RKO (cell line): ENCODE data around the gene MRPL38.
"Not testable (repeated sequence)": the region's sequence is repeated elsewhere in the genome, so short reads cannot be mapped to it uniquely, and the experiment has no call there.

Source experiments
- DNase-seq: peaks from one replicate; pipeline ENCODE4 v3.0.0-alpha.2; 2016; ENCODE audit warnings: low spot score

Gene MRPL38

DNA sequence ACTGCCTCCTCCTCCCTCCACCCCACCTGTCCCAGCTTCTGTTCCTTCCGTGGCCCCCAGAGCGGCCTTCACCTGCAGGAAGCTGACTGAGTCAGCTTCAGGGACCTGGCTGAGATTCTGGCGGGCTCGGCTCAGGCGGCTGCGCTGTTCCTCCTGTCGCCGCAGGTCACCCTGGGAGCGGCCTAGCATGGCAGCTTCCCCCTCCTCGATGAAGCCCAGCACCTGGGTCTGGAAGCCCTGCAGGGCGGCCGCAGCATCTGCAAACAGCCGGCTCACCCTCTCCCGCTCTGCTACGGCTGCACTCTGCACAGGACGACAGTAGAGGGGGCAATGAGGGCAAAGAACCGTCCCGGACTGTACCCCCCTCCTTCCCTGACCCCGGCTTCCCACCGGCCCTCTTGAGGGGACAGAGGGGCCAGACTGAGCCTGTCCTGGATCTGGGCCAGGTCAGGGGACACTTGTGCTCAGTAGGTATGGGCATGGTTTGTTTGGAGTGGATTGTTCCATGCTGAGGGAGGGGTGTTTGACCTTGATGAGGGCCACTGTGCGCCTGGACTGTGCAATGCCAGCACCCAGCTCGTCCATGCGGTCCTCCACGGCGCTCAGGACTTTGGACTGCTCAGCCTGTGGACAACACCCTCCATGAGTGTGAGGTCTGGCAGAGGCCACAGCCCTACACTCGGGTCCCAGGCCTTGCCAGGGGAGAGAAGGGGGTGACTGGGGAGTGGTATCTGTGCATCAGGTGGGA, 28.3 kb downstream of the MRPL38 start:
- no peak for DNase-seq

DNA sequence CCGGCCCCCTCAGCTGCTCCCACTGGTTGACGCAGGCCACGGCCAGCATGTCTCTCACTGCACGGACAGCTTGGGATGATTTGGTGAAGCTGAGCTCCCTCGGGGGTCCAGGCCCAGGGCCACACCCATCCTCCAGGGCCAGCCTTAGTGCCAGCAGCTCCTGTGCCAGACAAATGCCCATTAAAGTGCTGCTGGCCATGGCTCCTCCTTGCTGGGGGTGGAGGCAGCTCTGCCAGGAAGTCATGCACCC, 28.8 kb downstream of the MRPL38 start:
- DNase-seq, result no peak

DNA sequence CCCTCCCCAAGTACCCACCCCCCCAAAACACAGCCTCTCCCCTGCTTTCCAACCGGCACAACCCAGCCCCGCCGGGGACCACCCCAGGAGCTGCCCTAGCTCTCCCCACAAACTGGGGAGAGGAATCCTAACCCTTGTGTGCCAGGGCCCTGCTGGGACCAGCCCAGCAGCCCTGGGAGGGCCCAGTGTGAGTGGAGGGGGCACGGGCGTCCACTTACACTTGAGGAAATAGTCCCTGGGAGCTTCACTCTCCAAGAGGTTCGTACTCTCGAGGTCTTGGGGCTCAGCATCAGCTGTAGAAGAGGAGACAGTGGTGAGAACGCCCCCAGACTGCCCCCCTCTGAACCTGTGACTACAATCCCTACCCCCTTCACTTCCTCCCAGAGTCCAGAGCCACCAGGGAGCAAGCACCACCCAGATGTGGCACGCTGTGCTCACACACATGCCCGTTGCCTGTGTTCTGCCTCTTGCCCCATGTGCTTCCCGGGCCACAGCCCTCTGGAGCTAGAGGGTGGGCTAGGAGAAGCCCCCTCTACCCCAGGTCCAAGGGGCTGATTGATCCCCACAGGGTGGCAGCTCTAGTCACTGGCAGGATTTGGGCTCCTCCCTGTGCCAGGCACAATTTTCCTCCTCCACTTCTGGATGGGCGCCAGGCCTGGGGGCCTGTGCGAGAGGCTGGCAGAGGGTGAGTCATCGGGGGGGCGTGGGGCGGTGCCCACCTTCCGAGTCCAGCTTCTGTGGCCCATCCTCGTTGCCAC, 29.3 kb downstream of the MRPL38 start:
- DNase-seq, result no peak

DNA sequence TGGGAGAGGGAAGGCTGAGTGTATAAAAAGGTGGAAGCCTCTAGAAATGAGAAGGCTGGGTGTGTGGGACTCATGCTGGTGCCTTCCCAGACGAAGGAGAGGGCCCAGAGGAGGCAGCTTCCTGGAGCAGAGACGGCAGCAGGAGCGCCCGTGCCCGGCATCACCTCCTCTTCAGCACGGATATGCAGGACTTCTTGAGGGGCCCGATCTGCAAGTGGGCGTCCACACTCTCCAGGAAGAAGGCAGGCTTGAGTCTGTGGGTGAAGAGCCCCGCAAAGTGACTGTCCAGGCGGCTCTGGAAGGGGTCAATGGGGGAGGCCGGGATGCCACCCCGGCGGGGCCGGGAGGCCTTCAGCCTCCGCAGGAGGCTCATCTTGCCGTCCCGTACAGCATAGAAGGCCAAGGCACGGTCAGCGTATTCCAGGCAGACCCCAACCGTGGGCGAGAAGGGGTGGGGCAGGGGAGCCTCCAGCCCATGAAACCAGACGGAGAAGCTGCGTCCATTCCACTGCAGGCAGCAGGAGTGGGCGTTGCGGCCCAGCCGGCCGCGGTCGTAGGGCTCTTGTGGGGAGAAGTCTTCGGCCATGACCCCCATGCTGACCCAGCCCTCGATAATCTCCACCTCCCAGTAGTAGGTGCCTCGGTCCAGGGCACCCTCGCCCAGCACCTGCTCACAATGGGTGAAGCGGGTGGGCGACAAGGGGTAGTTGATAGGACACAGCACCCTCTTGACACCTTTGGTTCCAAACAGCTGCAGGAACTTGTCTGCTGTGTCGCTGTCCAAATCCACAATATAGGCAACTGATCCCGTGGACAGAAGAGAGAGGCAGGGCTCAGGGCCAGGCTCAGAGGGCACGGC, 30.1 kb downstream of the MRPL38 start:
- no peak for DNase-seq

DNA sequence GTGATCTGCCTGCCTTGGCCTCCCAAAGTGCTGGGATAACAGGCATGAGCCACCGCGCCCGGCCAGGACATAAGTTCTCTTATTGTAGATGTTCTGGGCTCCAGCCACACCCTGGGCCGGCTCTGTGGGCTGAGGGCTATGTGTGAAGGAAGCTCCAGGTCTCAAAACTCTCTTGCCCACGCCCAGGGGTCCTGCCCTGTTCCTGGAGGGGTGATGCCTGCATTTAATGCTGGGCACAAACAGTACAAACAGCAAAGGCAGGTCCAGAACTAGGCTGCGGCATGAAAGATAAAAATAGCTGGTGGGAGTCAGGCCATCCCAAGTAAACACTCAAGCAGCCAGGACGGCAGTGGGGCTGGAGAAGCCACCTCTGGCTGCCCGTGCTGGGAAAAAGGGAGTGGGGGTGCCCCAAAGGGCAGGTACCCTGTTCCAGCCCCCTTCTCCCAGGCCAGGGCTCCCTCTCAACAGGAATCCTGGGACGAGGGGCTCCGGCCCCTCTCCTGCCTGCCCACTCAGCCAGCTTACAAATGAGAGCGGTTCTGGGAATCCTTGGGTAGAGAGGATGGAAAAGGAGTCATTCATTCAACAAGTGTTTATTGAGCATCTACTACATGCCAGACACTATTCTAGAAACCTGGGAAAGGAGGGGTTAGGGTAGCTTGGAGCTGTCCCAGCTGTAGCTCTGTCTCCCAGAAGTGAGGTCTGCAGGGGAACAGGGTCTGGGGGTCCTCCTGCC, 30.9 kb downstream of the MRPL38 start:
- no peak for DNase-seq

DNA sequence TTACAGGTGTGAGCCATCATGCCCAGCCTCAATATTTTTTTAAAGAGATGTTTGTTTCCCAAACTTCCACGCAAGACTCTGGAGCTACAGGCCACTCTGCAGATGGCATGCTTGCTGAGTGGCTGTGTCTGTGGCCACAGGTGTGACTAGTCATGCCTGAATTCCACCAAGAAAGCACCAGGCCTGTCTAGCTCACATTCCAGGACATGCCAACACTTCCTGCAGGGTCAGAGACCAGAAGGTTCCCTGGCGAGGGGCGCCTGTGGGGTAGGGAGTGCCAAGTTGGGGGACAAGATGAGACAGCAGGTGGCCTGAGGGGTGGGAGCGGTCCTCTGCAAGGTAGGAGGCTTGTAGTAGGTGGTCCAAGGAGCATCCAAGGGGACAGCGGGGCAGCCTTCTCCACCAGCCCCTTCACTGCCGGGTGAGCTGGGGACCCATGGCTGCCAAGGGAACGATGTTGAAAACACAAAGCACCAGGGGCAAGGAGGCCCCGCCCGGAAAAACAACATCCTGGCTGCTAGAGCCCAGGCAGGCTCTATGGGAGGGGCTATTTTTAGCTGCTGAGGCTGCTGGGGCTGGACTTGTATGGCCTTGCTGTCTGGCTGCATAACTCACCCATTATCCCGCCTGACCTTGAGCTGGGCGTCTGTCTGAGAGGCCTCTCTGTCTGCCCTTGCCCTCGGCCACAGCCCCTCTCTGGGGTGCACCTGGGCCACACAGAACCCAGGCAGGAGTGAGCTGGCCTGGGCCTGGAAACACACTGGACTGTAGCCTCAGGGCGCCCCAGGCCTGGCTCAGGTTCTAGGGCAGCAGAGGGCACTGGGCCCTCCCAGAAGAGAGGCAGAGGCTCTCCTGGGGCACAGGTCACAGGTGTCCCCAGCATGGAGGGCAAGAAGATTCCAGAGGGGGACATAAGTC, 32.0 kb downstream of the MRPL38 start:
- peak; percentile 26 for DNase-seq

DNA sequence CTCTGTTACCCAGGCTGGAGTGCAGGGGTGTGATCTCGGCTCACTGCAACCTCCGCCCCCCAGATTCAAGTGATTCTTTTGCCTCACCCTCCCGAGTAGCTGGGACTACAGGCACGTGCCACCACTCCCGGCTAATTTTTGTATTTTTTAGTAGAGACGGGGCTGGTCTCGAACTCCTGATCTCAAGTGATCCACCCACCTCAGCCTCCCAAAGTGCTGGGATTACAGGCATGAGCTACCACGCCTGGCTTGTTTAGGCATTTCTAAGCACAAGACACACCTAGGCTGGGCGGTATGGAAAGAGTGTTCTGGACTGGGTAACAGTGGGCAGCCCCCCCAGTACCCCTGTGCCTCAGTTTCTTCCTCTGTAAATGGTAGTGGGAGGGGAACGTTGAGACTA, 34.5 kb downstream of the MRPL38 start:
- not testable (repeated sequence) for DNase-seq

DNA sequence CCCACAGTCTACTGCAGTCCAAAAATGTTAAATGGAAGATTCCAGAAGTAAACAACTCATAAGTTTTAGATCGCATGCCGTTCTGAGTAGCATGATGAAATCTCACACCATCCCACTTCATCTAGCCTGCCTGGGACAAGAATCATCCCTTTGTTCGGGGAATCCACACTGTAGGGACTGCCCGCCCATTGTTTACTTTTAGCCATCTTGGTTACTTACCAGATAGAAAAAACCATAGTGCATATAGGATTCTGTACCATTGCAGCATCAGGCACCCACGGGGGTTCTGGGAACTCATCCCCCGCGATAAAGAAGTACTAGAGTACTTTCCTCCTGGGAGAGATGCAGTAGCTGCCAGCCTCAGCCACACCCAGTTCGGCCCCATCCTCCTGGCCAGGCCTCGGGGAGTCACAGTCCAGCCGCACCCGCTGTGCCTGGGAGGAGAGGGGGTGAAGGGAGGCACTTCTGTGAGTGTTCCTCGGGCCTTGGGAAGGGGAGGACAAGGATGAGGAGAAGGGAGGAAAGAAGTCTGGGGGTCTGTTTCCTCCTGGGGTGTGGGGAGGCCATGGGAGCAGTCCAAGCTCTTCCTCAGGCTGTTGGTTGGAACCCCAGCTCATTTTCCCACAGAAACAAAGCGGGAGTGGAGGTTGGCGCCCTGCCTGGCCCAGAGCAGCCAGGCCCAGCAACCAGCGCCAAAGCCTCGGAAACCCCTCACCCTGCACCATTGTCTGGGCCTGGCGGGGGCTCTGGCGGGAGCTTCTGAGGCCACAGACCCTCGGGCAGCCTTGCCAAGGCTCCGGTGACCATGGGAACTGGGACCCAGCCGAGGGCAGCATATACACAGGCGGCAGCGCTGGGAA, 35.2 kb downstream of the MRPL38 start:
- DNase-seq, result no peak

DNA sequence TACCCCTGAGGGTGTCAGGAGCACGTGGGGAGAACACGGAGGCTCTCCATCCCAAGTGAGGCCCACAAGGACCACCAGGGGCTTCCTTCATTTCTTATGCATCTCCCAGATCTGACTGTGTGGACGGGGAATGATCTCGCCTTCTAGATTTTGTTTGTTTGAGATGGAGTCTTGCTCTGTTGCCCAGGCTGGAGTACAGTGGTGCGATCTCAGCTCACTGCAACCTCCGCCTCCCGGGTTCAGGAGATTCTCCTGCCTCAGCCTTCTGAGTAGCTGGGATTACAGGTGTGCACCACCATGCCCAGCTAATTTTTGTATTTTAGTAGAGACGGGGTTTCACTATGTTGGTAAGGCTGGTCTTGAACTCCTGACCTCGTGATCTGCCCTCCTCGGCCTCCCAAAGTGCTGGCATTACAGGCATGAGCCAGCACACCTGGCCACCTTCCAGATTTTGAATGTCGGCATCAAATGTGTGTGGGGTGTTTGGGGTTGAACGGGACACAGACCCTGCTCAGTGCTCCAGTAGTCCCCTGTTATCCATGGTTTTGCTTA, 35.9 kb downstream of the MRPL38 start:
- DNase-seq, result not testable (repeated sequence)

DNA sequence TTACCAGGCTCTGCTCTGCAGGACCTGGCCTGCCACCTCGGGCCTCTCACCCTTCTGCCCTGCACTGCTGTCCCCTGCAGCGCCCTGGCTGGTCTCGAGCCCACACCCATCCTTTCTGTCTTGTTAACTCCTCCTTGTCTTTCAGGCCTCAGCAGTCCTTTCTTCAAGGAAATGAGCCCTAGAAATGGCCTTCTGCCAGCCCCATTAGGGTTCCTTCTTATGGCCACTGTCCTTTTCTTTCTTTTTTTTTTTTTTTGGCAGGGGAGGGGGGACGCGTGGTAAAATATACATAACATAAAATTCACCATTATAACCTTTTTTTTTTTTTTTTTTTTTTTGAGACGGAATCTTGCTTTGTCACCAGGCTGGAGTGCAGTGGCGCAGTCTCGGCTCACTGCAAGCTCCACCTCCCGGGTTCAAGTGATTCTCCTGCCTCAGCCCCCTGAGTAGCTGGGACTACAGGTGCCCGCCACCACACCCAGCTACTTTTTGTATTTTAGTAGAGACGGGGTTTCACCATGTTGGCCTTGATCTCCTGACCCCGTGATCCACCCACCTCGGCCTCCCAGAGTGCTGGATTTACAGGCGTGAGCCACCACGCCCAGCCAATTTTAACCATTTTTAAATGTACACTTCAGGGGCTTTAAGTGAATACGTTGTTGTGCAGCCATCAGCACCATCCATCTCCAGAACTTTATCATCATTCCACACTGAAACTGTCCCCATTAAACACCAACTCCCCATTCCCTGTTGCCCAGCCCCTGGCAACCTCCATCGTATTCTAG, 39.1 kb downstream of the MRPL38 start:
- DNase-seq, result not testable (repeated sequence)

DNA sequence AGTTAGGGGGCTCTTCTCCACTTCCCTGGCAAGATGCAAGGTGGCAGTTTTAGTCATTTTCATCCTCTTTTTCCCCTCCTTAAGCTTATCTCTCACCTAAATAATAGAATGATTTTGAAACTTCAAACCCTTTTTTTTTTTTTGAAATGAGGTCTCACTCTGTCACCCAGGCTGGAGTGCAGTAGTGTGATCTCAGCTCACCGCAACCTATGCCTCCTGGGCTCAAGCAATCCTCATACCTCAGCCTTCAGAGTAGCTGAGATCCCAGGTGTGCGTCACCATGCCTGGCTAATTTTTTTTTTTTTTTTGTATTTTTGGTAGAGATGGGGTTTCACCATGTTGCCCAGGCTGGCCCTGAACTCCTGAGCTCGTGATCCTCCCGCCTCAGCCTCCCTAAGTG, 39.8 kb downstream of the MRPL38 start:
- DNase-seq, result not testable (repeated sequence)

DNA sequence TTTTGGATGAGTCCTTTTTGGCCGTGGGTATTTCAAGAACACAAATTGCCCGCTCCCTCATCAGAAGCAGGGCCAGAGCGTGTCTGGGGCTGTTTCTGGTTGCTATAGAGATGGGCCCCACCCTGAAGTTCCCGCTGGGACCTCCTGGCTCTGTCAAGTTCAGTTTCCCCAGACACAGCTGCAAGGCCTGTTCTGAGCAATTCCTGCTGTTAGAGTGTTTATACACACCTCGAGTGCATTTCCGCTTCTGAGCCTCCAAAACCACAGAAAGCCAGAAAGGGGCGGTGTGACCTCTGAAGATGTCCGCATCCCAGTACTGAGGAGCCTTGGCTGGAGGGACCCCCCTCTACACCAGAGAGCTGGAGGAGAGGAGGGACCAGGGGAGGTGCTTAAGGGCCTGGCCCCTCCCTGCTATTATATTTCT, 40.2 kb downstream of the MRPL38 start:
- no peak for DNase-seq

DNA sequence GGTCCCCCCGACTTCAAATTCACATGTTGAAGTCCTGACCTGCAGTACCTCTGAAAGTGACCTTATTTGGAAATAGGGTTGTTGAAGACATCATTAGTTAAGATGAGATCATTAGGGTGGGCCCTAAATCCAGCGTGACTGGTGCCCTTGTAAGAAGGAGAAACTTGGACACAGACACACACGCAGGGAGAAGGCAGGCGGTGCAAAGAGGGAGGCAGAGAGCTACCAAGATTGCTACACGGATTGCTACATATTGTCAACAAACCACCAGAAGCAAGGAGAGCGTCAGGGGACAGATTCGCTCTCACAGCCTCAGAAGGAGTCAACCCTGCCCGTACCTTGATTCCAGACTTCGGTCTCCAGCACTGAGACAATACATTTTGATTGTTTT, 42.8 kb downstream of the MRPL38 start:
- peak; percentile 26 for DNase-seq

DNA sequence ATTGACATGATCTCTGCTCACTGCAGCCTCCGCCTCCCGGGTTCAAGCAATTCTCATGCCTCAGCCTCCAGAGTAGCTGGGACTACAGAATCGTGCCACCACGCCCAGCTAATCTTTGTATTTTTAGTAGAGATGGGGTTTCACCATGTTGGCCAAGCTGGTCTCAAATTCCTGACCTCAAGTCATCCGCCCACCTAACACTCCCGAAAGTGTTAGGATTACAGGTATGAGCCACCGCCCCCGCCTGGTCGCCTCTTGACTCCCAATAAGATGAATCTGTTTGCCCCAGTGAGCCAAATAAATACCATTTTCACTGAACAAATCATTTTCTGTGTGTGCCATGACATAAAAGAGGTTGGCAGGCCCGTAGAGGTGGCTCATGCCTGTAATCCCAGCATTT, 45.3 kb downstream of the MRPL38 start:
- DNase-seq, result not testable (repeated sequence)

DNA sequence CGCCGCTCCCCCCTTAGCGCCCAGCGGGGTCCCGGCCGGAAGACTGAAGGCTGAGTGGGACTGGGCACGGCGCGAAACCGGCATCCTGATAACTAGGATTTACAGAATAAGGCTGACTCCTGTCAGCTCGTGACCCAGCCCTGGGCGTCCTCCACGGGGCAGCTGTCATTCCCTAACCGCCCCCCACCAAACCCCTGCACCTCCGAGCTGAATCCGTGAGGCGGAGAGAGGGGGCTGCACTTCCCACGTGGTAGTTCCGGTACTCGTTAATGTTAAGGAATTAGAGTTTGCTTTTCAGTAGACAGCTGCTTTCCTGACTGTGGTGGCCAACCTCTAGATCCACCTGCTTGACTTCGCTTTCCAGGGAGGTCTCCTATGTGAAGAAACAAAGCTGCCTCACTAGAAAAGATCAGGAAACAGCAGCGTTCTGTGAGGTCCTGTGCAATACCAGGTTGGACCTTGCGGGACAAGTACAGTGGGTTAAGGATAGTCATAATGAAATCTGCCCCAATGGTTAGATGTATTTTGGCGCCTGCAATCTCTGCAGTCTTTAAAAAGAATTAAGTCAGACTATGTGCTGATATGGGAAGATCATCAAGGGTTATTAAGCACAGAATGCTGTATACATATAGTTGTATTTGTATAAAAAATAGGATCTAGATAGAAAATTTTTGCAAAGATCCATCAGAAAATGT, 48.5 kb downstream of the MRPL38 start:
- DNase-seq, result peak; percentile 61

DNA sequence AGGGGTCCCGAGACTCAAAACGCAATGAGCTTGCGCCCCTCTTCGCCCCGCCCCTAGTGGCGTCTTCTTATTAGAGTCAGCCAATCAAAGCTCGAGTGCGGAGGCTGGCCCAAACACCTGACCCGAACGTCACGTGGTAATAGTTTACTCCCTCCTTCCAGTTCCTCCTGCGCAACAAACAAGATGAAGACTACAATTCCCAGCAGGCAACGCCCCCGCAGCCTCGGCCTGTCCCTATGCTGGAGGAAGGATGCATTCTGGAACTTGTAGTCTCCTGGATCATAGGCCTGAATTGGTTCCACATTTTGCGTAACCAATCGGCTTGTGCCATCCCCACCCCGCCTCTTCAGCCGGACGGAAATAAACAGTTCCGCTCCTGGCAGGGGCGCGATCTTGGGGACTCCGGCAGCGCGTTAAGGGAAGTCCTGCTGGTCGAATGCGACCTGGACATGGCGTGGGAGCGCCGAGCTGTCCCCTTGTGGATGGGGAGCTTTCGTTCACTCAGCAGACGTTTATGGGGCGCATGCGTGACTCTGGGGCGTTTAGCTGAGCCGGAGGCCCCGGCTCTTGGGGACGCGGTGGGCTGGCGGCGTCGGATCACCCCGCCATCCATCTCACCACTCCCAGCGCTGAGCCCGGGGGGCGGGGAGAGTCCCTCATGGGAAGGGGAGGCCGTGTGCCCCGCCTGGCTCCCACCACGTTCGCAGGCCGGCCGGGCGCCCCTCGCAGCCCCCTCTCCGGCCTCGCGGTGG, 49.2 kb downstream of the MRPL38 start, which contains the start of gene WBP2:
TSS of gene WBP2 (minus strand) at position 26 of the 752 bp plus-strand sequence. CDS start 38 bp downstream, outside the sequence.
- DNase-seq, result peak; percentile 100

DNA sequence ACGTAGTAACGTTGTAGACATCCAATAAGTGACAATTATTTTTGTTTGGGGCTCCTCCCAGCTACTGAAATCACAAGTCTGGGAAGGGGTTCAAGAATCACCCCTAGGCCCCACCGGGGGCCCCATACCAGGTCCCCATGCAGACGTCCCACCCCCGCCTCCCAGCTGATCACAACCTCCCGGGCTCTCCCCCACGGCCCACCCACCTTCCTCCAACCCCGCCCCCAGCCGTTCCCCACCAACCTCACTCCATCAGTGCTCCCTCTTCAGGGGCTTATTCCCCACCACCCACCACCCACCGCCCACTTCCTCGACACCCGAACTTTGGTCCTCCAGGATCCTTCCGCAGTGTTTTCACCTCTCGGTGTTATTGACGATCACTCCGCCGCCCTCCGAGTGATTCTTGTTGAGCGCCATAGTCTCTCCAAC, 49.8 kb downstream of the MRPL38 start:
- peak; percentile 27 for DNase-seq
